ENCODE results near the gene DCHS1.

DCHS1 gene

DNA sequence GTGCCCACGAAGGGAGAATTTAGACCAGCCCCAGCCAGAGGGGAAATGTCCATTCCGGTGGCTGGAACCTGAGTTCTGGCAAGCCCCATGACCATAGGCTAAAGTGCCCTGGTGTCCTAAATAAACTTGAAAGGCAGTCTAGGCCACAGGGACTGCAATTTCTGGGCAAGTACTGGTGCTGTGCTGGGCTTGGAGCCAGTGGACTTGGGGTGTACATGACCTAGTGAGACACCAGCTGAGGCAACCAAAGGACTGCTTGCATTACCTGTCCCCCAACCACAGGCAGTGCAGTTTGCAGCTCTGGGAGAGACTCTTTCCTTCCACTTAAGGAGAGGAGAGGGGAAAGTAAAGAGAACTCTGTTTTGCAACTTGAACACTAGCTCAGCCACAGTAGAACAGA, 75.9 kb downstream of the DCHS1 start:
- DNase-seq: no peak

DNA sequence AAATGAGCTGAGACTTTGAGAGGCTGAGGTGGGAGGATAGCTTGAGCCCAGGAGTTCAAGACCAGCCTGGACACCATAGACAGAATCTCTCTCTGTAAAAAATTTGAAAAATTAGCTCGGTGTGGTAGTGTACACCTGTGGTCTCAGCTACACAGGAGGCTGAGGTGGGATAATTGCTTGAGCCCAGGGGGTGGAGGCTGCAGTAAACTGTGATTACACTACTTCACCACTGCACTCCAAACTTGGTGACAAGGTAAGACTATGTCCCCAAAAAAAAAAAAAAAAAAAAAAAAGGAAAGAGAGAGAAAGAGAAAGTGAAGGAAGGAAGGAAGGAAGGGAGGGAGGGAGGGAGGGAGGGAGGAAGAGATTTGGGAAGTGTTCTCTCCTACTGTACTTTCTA, 77.5 kb downstream of the DCHS1 start:
- no peak for DNase-seq

DNA sequence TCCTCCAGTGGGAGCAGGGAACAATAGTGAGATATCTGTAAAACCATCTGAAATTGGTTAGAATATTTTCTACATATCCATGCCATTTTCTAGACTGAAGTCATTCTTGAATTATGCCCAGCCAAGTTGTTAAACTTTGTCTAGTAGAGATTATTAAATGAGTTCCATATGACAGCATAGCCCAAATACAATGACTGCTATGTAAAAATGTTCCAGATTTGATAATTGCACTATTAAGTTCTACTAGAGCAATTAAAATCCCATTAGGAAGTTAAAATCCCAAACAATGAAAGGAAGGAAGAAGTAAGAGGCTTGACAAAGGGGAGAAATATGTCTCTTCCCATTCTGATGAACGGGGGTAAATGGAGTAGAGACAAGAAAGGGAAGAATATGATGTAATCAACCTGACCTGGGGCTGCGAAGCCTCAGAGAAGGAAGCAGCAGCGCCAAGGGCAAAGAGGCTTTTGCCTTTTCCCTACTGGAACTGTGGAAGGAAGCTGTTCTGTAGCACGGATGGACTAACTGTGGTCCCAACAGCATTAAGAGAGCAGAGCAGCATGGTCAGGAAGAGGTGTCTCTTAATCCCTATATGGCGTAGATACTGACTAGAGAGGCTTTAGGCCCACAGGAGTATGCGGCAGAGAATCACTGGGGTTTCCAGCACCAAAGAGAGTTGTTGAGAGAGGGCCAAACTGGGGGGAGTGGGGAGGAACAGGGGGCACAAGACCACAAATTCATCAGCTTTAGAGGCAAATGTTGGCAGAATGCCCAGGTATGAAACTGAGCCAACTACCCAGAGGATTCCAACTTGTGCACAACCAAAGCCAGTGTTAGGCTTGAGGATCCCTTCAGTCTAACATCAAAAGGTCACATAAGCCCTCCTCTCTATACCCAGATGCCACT, 78.9 kb downstream of the DCHS1 start:
- DNase-seq: no peak

DNA sequence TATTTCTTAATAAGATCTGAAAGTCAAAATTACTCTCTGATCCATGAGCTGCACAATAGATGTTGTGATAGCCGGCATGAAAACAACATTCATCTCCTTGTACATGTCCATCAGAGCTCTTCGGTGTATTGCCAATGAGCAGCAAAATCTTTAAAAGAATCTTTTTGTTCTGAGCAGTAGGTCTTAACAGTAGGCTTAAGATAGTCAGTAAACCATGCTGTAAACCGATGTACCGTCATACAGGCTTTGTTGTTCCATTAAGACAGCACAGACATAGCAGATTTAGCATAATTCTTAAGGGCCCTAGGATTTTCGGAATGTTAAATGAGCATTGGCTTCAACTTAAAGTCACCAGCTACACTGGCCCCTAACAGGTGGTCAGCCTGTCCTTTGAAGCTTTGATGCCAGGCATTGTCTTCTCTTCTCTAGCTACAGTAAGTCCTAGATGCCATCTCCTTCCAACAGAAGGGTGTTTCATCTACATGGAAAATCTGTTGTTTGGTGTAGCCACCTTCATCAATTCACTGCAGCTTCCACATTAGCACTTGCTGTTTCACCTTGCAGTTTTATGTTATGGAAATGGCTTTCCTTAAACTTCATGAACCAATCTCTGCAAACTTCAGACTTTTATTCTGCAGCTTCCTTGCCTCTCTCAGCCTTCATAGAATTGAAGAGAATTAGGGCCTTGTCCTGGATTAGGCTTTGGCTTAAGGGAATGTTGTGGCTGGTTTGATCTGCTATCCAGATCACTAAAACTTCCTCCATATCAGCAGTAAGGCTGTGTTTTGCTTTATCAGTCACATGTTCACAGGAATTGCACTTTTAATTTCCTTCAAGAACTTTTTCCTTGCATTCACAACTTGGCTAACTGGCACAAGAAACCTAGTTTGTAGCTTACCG, 80.5 kb downstream of the DCHS1 start:
- no peak for DNase-seq

- no peak for DNase-seq
Measured at GRCh38 chr11:6572215-6572614, 83.4 kb downstream of the DCHS1 start.

DNA sequence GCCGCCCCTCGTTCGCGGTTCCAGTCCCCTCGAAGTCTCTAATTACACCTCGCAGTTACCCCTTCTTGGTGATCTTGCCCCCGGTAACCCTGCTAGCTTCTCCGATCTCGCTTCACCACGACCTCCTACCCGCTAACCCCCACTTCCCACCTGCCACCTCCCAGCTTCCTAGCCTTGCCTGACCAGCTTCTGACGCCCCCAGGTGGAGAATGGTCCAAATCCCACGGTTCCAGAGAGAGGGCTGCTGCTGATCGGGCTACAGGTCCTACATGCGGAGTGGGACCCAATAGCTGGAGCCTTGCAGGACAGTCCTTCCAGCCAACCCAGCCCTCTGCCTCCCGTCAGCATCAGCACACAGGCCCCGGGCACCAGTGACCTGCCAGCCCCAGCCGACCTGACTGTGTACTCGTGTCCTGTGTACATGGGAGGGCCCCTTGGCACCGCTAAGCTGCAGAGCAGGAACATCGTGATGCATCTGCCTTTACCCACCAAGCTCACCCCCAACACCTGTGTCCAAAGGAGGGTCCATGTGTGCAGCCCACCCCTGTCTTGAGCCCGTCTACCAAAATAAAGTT, 84.1 kb downstream of the DCHS1 start:
- no peak for DNase-seq

All from stimulated activated CD4-positive, alpha-beta T cell treated with anti-CD3 and anti-CD28 coated beads, Interleukin-1b, Interleukin-23, amount 100 ng/mL, for 48 hours (primary cell).